ENCODE results near the gene IMPA2.
"Not testable (repeated sequence)": the region's sequence is repeated elsewhere in the genome, so short reads cannot be mapped to it uniquely, and the experiment has no call there.

Gene IMPA2

DNA sequence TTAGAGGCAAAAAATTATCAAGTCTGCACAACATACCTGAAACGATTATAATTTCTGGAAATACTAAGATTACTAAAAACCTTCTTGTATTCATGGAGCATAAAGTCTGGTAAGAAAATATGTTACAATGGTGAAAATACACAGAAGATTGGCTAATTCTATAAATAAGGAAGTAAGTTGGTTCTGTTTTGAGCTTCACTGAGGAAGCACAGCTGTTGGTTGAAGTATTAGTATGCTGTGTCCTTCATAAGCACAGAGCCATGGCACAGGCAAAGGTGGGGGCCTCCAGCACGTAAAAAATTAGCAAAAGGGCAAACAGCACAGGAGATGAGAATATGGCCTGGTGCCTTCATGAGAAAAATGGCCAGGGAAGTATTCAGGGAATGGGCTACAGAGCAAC lies 72.0 kb downstream of the IMPA2 start:
- DNase-seq: no peak

DNA sequence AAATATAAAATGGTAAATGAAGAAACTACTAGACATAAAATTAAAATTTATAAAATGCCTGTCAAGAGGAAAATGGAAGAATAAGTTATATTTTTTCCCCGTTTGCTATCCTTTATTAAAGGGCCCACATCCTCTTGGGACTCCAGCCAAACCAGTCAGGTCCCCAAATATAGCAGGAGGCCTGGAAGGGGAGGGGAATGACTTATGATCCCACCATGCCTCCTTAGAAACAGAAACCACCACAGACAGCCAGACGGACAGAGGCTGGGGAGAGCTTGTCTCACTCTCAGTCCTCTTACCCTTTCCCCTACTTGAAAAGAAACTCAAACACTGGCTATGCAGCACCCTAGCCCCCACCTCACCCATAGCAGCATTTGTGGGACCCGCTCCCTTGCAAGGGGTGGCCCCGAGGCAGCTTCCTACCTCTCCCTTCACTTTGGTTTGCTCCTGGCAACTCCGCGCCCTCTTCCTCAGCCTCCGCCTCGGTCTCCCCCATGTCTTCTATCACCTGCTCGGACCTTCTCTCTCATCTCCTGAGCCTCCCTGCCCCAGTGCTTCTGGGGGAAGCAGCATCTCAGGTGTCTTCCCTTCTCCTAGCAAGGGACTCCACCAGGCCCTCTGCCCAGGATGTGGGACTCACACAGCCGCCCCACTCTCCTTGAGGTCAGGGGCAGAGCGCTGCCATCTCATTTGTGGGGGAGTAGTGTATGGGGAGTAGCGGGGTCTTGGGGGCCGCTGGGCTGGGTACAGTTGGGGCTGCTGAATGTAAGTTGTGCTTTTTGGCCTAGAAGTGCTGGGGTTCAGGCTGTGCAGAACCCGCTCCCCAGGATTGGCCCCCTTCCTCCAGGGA lies 75.0 kb downstream of the IMPA2 start:
- no peak for DNase-seq

DNA sequence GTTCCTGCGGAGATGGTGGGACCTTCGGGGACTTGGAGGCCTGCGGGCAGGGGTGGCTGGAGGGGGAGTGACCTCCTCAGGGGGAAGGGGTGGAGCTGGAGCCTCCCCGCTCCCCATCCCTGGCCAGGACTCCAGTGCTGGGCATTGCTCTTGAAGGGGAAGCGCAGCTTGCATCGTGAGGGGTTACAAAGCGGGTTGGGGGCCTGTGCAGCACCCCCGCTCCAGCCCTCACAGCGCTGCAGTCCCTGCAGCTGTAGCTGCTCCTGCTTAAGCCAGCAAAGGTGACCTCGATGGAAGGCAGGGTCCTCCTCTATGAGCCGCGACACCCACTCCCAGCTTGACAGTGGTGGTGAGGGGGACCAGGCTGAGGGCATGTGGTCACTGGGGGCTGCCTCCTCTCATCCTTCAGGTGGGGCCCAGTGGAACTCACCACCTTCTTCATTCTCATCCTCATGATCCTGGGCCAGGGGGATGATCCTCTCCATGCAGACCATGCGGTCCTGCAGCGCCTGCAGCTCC lies 75.6 kb downstream of the IMPA2 start:
- no peak for DNase-seq

DNA sequence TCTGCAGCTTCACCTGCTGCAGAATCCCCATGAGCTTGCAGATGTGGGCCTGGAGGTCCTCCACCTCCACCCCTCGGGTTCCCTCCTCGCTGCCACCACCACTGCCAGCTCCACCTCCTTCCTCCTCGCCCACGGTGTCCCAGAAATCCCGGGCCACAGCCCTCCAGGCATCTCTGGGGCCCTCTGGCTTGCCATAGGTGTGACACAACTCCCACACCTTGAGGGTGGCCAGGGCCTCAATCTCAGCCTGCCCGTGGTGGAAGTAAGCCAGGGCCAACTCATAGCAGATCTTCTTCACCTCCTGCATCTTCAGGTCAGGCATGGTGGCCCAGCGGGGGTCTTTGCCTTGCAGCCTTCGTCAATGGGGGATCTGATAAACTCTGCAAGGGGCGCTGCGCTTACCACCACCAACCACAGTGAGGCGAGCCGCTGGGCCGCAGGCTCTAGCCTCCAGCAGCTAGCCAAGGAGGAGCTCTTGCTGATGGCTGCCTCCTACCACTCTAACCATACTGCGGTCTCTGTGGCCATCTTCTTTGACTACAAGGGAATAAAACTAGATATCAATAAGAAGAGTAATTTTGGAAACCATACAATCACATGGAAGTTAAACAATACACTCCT lies 76.2 kb downstream of the IMPA2 start:
- no peak for DNase-seq

DNA sequence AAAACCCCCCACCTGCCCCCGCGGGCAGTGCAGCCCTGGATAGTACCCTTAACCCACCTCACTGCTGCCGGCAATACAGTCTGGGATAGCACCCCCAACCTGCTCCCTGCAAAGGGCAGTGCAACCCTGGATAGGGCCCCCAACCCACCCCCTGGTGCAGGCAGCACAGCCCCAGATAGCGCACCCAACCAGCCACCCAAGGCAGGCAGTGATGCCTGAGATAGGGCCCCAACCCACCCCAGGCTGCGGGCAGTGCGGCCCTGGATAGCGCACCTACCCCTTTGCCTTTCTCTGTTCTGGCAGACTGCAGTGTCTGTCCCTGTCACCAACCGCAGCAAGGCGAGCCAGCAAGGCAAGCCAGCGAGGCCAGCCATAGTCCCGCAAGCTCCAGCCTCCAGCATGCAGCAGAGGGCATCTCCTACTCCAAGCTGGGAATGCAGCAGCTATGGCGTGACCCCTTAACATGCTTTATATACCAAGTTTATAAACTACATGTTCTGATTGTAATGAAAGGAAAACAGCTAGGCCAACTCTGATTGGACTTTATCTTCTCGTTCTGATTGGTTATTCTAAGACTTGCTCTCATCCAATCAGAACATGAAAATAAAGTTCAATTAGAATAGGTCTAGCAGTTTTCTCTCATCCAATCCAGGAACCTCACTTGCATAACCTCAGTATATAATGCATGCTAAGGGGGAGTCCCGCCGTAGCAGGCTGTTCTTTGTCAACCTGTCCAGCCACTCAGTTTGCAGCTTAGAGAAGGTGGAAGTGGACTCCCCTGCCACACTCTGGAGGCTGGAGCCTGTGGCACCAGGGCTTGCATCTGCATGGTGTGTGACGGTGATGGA lies 78.3 kb downstream of the IMPA2 start:
- no peak for DNase-seq

DNA sequence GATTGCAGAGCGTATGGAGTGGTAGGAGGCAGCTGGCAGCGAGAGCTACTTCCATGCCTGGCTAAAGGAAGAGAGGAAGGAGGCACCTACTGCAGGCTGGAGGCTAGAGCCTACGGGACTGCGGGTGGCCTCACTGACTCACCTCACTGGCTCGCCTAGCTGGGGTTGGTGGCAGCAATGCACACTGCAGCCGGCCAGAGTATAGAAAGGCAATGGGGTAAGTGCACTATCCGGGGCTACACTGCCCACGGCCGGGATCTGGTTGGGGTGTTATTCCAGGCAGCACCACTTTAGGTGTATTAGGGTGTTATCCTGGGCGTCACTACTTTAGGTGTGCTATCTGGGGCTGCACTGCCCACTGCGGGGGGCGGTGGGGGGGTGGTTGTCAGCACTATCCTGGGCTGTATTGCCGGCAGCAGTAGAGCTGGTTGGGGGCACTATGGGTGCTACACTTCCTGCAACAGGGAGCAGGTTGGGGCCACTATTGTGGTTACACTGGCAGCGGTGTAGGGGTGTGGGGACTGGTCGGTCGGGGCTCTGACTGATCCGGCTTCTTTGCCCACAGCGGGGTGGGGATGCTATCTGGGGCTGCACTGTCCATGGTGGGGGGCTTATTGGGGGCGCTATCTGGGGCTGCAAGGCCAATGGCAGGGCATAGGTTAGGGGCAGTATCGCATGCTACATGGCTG lies 79.0 kb downstream of the IMPA2 start:
- no peak for DNase-seq

DNA sequence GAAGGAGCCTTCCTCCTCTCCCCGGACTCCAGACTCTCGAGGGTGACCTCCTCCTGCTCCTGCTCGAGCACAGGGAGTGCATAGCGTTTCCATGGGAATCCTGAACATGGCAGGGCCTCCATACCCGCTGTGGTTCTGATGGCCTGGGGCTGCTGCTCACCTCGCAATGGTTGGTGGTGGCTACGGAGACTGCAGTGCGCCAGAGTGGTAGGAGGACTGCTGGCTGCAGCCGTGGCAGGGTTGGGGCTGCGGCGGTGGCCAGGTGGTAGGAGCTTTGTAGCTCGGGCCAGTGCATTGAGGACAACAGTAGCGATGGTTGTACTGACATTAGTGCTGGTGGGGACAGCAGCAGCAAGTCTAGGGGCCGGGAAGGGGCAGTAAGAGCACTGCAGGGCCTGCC lies 80.4 kb downstream of the IMPA2 start:
- DNase-seq: no peak

DNA sequence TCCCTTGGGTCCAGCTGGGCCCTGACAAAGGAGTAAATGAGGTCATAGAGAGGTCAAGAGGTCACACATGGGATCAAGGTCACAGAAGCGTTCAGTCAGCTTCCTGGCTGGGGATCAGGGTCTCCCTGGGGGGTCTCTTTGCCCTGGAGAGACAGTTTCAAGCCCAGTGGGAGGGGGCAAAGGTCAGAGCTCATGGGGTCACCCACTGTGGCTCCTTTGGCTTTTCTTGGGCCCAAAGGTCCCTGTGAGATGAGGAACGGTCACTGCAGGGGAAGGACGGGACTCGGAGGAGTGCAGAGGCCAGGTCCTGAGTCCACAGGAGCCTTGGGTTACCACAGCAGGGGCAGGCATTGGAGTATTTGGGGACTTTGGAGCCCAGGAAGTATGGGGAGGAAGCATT lies 81.7 kb downstream of the IMPA2 start:
- DNase-seq: no peak

DNA sequence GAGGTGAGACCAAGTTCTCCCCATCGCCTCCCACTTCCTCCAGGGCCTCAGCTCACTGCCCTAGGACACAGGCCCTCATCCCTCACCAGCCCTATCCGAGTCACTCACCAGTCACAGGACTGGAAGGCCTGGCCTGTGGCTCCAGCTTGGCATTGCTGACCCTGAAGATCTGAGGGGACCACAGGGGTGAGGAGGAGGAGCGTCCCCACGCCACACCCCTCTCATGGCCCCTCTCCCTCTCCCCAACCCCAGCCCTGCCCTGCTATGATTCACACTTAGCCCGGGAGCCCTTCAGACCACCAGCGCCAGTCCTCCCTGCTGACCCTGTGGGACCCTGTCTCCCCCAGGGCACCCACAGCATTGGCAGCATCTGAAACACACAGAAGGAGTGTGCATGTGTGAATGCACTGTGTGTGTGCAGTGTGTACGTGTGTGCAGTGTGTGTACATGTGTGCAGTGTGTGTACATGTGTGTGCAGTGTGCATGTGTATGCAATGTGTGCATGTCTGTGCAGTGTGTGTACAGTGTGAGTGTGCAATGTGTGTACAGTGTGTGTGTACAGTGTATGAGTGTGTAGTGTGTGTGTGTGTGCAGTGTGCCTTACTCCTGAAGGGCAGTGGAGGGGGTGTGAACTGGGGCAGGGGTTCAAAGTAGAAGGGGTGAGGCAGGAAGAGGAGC lies 82.9 kb downstream of the IMPA2 start:
- no peak for DNase-seq

DNA sequence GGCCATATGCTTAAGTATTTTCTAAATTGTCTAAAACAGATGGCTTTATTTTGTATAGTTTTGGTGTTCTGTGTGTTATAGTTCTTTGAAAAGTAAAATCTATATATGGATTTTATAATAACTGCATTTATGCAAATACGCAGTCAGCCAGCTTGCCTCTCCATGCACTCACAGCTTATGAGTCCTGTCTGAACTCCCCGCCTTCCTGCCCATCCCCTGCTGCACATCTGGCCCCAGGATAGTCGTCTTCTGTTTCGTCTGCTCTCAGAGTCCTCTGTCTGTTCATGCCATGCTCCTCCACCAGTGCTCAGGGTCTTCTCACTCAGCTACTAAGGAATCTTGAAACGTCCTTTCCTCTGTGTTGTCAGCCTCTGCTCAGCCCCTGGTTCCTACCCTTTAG lies 84.1 kb downstream of the IMPA2 start:
- DNase-seq: no peak

DNA sequence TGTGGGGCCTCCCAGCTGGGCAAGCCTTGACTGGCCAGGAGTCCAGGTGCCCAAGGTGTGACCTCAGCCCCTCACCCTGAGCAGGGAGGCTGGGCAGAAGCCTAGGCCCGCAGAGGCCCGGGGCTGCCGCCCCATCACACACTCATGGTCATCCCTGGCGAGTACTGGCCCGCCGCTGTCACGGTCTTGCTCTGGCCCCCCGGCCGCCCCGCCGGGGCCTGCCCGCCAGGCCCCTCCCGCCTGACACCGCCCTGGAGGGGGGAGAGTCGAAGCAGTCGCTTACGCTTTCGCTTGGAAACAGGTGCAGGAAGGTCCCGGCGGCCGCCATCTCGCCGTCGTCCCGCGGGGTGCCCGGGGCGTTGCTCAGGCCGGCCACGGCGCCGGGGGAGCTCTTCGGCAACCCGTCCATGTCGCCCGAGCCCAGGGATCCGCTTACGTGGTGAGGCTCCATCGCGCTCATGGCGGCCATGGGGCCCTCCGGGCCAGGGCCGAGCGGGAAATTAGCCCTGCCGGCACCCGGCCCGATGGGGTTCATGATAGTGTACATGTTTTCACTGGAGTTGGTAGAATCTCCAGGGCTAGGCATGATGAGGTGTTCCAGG lies 85.7 kb downstream of the IMPA2 start:
- DNase-seq: no peak

DNA sequence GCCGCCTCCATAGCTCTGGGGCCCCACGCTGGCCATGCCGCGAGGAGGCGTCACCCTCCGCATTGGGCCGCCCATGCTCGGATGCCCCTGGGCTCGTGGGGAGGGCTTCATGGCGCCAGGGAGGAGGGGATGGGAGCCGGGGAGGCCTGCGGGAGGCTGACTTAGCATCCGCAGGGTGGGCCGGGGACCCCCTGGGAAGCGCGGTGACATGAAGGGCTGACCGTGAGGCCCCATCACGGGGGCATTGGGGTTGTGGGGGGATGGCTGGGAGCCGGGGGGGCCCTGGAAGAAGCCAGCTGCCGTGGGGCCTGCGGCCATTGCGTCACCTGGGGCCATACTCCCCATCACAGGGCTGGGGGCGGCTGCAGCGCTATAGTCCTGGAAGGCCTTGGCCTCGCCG lies 86.4 kb downstream of the IMPA2 start:
- no peak for DNase-seq

DNA sequence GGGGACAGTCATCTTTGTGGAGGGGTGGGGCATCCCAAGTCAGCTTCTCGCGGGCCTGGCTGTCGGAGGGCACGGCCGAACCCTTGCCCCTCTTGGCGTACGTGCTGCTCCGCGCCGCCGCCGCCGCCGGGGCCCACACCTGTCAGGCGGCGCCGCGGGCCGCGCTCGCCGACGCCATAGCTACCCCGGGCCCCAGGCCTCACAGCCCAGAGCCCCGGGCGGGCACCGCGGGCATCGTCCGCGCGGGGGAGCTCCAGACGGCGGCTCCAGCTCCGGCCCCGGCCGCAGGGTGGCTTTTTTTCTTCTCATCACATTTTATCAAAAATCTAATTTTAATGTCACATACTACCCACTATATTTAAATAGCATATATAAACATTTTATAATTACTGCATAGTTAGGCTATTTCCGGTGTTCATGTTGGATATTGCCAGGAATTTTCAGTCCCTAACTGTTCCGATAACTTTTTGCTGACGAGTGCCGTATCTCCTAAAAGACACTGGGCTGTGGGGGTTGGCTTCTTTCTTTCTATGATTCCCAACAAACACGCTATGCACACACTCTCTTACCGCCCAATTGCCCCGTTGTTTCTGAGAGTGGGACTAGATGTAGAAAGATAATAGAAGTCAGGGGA lies 87.1 kb downstream of the IMPA2 start:
- not testable (repeated sequence) for DNase-seq

DNA sequence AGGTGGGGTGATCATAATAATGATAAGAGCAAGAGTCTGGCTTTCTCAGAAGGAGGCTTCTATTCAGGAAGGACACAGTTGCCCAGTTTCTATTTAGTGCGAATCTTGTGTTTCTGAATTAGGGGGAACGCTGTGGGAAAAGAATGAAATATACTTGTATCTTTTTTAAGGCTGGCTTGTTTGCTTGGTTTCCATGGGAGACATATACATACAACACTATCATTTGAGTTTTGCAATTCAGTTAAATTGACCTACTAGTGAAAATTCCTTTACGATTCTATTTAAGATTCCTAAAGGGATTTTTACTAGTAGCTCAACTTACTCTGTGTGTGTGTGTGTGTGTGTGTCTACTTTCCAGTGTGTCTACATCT lies 87.6 kb downstream of the IMPA2 start:
- DNase-seq: no peak

DNA sequence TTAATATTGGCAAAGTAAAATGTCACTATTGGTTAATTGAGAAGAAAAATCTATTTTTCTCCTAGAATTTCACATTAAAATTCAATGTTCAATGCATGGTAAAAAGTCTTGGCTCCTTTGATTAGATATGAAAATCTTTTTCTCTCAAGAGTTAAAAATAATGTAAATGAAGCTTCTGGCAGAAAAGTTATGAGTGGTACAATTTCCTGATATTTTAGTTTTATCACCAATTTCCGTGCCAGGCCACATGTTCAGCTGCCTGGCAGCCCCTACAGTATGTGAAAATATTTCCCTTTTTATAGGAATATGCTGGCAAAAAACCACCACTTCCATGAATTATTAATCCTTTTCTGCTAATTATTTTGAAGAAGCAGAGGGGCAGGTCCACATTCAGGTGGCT lies 89.8 kb downstream of the IMPA2 start:
- not testable (repeated sequence) for DNase-seq

DNA sequence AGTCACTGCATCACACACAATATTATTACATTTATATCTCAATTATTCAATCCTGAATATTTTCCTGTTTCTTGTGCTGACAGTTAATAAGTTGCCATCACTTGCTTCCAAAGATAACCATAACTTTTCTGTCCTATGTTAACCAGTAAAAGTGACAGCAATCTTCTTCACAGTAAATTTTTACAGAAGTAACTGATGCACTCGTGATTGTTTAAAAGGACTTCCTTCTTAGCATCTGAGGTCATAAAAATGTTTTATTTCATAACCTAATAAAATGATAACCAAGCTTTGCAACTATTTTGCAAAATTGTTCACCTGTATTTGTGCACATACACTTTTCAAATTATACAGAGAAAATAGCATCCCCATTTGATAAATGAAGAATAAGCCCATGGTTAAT lies 91.7 kb downstream of the IMPA2 start:
- no peak for DNase-seq

DNA sequence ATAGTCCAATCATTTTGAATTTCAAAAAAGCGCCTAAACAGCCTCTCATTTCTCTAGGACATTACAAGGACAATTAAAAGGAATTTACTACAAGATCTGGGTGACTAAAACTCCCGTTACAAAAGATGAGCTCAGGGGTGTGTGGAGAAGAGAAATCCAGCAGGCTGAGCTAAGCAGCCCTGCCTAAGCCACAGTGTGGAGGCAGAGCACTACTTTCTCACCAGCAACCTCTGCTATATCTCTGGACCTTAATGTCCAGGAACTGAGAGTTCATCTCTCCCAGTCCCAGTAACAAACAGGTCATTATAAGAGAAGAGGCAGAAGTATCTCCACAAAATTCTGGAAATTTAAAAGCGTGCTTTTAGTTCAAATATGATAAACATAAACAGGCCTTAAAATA lies 93.4 kb downstream of the IMPA2 start:
- no peak for DNase-seq

DNA sequence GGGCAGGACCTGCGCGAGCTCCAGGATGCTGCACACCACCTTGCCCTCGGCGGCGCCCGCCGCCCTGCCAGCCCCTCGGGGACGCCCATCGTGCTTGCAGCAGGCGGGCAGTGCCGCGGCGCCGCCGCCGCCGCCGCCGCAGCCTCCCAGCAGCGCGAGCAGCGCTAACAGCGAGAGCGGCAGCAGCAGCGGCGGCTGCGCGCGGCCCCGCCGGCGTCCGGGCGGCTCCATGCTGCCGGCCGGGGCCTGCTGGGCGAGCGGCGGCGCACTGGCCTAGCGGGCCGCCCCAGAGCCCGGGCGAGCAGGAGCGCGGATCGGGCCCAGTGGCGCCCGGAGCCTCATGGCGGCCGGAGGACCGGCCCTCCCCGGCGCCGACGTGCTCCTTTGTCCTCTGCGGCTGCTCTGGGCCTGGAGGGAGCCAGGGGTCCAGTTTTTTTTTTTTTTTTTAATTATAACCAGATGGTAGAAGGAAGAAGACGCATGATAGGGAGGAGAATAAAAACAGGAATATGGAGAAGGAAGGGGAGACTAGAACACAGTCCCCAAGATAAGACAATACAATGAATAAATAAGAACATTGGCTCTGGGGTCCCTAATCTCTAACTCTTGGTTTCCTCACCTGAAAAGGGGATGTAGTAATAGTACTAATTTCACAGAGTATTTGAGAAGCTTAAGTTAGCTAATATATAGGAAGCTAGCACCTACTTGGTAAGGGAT lies 95.3 kb downstream of the IMPA2 start:
- no peak for DNase-seq

DNA sequence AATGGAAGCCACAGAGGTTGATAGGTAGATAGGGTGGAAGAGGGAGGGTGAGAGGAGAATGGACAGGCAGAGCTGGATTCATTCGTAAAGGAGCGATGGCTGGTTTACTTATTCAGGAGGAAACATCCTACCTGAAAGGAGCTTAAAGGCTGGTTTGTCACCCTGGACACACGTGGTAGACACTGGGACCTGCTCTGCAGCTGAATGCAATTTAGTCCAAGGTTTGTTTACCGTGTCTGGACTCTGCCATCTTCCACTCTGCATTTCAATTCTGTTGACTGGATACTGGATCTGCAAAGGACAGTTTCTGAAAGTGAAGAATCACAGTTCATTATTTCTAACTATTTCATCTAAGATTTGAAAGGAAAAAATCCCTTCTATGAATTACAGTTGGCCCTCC lies 96.7 kb downstream of the IMPA2 start:
- DNase-seq: not testable (repeated sequence)

DNA sequence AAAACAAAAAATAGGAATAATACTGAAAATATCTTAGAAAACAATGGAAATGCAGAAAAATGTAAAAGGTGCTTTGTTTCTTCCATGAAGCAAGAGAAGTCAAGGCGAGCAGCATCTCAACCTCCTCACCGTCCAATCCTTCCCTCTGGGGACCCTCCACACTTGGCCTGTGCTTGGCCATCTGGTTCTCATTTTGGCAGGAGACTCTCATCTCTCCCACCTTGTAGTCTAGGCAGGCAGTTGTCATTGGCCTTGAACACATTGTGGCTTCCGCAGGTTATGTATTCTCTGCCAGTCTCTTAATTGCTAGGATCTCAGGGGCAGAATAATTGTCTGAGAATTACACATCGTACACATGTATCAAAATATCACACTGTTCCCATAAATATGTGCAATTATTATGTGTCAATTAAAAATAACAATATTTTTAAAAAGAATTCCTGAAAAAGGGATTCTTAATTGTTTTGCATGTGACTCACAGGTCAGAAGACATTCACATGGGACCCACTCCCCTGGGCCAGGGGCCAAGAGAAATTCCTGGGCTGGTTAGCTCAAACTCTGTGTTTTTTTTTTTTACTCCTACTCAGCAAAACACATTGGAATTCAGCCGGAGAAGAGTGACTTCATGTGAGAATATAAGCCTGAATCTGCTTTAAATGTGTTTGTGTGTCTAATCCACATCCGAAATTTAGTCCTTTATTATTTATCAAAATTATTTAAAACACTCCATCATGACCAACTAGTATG lies 98.4 kb downstream of the IMPA2 start:
- DNase-seq: no peak

Data from CD4-positive, alpha-beta T cell treated with Interleukin-4 for 4 hours (primary cell).